Psoas muscle (tissue), 8 donors: ENCODE data around the gene C2orf68. TPM values are rescaled to one million over a fixed set of nuclear protein-coding genes. Genes with fewer than 3 reads are reported as not detected.
A peak's percentile ranks its signal among the peaks of the same experiment; 100 is the strongest.
"Not testable (repeated sequence)": the region's sequence is repeated elsewhere in the genome, so short reads cannot be mapped to it uniquely, and the experiment has no call there.

ENCODE experiments used
- ATAC-seq, 4 donors: fragments of 200-7000 bp; cut with Tn5 transposase; one replicate each; pipeline ENCODE4 v1.9.1; 2020; ENCODE audit warnings: moderate library complexity in 3 of 4, mild to moderate bottlenecking in 2 of 4
- DNase-seq, 2 donors: peaks; one replicate each; pipeline ENCODE4 v3.0.0-alpha.2; 2020
- H3K27ac ChIP-seq: fragments of 200-600 bp; one replicate; pipeline ENCODE4 v1.8.0; 2022
- H3K27me3 ChIP-seq, 3 donors: fragments of 200-600 bp in 1 of 3; one replicate each; pipeline versions ENCODE4 v1.6.1 to v1.8.0; 2013 to 2022; ENCODE audit warnings: low read length in 2 of 3, mild to moderate bottlenecking in 2 of 3, moderate library complexity in 1 of 3; ENCODE audit not compliant: insufficient read depth in 3 of 3
- H3K36me3 ChIP-seq, 2 donors: fragments of 200-600 bp in 1 of 2; one replicate each; pipeline versions ENCODE4 v1.6.1 to v1.8.0; 2013 to 2022; ENCODE audit warnings: low read depth in 1 of 2, mild to moderate bottlenecking in 1 of 2, moderate library complexity in 1 of 2; ENCODE audit not compliant: insufficient read depth in 1 of 2
- H3K4me1 ChIP-seq: fragments of 200-600 bp; one replicate; pipeline ENCODE4 v1.8.0; 2022
- H3K4me3 ChIP-seq: fragments of 200-600 bp; one replicate; pipeline ENCODE4 v1.8.0; 2022; ENCODE audit warnings: mild to moderate bottlenecking
- H3K9me3 ChIP-seq: fragments of 200-600 bp; one replicate; pipeline ENCODE4 v1.8.0; 2022
- CTCF ChIP-seq: fragments of 200-600 bp; IDR thresholded peaks from one replicate; pipeline ENCODE4 v1.8.0; 2022; ENCODE audit warnings: antibody characterized with exemption
- WGBS, 3 donors: extraction: QIAGEN DNeasy Blood & Tissue Kit; methylation state at CpG; one replicate each; pipeline versions ENCODE4 v1.1.6 to v1.1.7; 2013; 5-methylcytosine and 5-hydroxymethylcytosine counted together
- intact Hi-C, 2 donors: fragments of 100-400 bp; cut with DNase I; formaldehyde crosslinking; loops; one replicate each; pipeline versions ENCODE4 v1.11.0 to v1.14.2; 2022
- polyA plus RNA-seq, 3 donors: library from polyadenylated mRNA; stranded (reverse); fragments of 200-250 nt; gene quantifications; one replicate each; pipeline ENCODE4 v1.2.3, GENCODE V29; 2013
- total RNA-seq, 4 donors: library from RNA; stranded (reverse); fragmentation: NEBNext Ultra II Directional in 2 of 4; extraction: Animal tissue kit (Norgen Biotek cat#: 25700) in 2 of 4; gene quantifications; one replicate each; pipeline versions ENCODE4 v1.2.1 to v1.2.4, GENCODE V29; 2021 to 2023
- donor health status: healthy with polysubstance abuse.
- donor health status: DM: no; HTN: no; CAD: no; lungs with moderate emphysema.
- donor health status: Bipolar disorder and iron deficiency.
- donor health status: healthy.
- donor health status: DM: yes; HTN: yes; CAD: no.
- donor health status: DM: no; HTN: no; CAD: no.
- donor health status: DM: no; HTN: no; CAD: no.
- donor health status: DM: yes; HTN: yes; CAD: no.

Gene C2orf68
- total and polyA plus RNA-seq, 7 donors = 26.9 to 76.0 (median 45.6) TPM

- Histone ChIP-seq H3K27ac (peak overlapping the region; percentile 93), H3K4me3 (peak overlapping the region; percentile 82), H3K27me3 (no peaks in the 10 kb centered on the region), H3K9me3 (no peaks in the 10 kb centered on the region), H3K4me1 (peaks cover 44% of the 10 kb centered on the region), H3K36me3 (peaks cover 3 to 50% of the 10 kb centered on the region in 2 donors)
- ATAC-seq (peak in 3 of 4 donors; percentile 9 to 28 (median 22)), DNase-seq (no peak)
- 1 to 2% (median 1%) methylated on average over 10 of the region's 10 CpGs for WGBS, 3 donors
- no peak for TF ChIP-seq CTCF
- intact Hi-C loops = loop anchor here (5.0 kb wide), 1 partner anchor 34 kb away; the partner anchor contains the start of gene GGCX (in 2 of the 2)
Measured at GRCh38 chr2:85596026-85596333, 15.9 kb downstream of the C2orf68 start.

- DNase-seq (peak; percentile 92 to 95), ATAC-seq (peak; percentile 95 to 98 (median 96))
- no peaks in the 10 kb centered on the region for H3K27me3 ChIP-seq
- peaks cover 47% of the 10 kb centered on the region for H3K4me1 ChIP-seq
- peaks cover 3 to 45% of the 10 kb centered on the region in 2 donors for H3K36me3 ChIP-seq
- WGBS, 3 donors = 0 to 1% (median 0%) methylated on average over 47 of the region's 47 CpGs
- TF ChIP-seq CTCF = no peak
- peak within 1 kb of the TSS; percentile 82 for H3K4me3 ChIP-seq
- intact Hi-C loops = loop anchor here (5.0 kb wide), 1 partner anchor 33 kb away; the partner anchor contains the start of gene GGCX (in 2 of the 2)
- H3K27ac ChIP-seq = peak within 1 kb of the TSS; percentile 93
- H3K9me3 ChIP-seq = no peaks in the 10 kb centered on the region
Measured at GRCh38 chr2:85595301-85596025, 16.4 kb downstream of the C2orf68 start, which contains the start of gene RNF181. Gene RNF181, plus strand, starts transcription at chr2:85595745. Its CDS starts 19 bp downstream, at chr2:85595764.

- Histone ChIP-seq H3K36me3 (peaks cover 3 to 39% of the 10 kb centered on the region in 2 donors), H3K27me3 (no peaks in the 10 kb centered on the region), H3K4me3 (peak overlapping the region; percentile 82), H3K27ac (peak overlapping the region; percentile 93), H3K9me3 (no peaks in the 10 kb centered on the region), H3K4me1 (peaks cover 53% of the 10 kb centered on the region)
- intact Hi-C loops = loop anchor here (5.0 kb wide), 1 partner anchor 33 kb away; the partner anchor contains the start of gene GGCX (in 2 of the 2)
- DNase-seq = peak in 1 of 2 donors; percentile 23
- 12 to 15% (median 14%) methylated on average over 13 of the region's 13 CpGs for WGBS, 3 donors
- ATAC-seq = peak in 2 of 4 donors; percentile 0 to 2
- TF ChIP-seq CTCF = no peak
Measured at GRCh38 chr2:85594715-85595300, 17.1 kb downstream of the C2orf68 start.

GRCh38 chr2:85593023-85593422 lies 18.8 kb downstream of the C2orf68 start:
- TF ChIP-seq CTCF = no peak
- intact Hi-C loops = no loop called here
- Histone ChIP-seq H3K4me1 (peaks cover 64% of the 10 kb centered on the region), H3K27ac (no peak overlapping the region), H3K9me3 (no peaks in the 10 kb centered on the region), H3K27me3 (no peaks in the 10 kb centered on the region), H3K4me3 (no peak overlapping the region), H3K36me3 (peaks cover 3 to 21% of the 10 kb centered on the region in 2 donors)
- ATAC-seq (no peak), DNase-seq (peak in 1 of 2 donors; percentile 49)
- 42 to 61% (median 53%) methylated on average over 3 of the region's 3 CpGs for WGBS, 3 donors

DNA sequence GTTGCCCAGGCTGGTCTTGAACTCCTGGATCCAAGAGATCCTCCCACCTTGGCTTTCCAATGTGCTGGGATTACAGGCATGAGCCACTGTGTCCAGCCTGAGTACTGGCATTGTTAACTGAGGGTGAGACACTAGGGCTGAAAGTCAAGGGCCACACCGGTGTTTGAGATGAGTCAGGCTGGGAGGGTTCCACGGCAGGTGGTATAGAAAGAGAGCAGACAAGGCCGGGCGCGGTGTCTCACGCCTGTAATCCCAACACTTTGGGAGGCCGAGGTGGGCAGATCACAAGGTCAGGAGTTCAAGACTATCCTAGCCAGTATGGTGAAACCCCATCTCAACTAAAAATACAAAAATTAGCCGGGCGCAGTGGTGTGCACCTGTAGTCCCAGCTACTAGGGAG lies 19.6 kb downstream of the C2orf68 start:
- 88 to 92% (median 91%) methylated on average over 9 of the region's 9 CpGs for WGBS, 3 donors
- Histone ChIP-seq H3K4me1 (peaks cover 69% of the 10 kb centered on the region), H3K36me3 (peaks cover 3 to 13% of the 10 kb centered on the region in 2 donors)
- DNase-seq = peak in 1 of 2 donors; percentile 25
- H3K9me3 ChIP-seq, H3K4me3 ChIP-seq, intact Hi-C loops, H3K27me3 ChIP-seq, ATAC-seq, H3K27ac ChIP-seq: not testable (repeated sequence)
